ENCODE data around the gene THBD. TPM values are rescaled to one million over a fixed set of nuclear protein-coding genes. Genes with fewer than 3 reads are reported as not detected.
"Not testable (repeated sequence)": the region's sequence is repeated elsewhere in the genome, so short reads cannot be mapped to it uniquely, and the experiment has no call there.

THBD gene
- polyA plus RNA-seq, 3 donors, result 7.4 to 194 (median 30.2) TPM

- intact Hi-C loops (cut with micrococcal nuclease), result loop anchor here (10.0 kb wide), 2 partner anchors 104 to 316 kb away; no protein-coding TSS in a partner anchor
- 100% methylated on average over 1 of the region's 3 CpGs for WGBS (ENCODE audit: insufficient coverage)
Measured at GRCh38 chr20:23028392-23028791, 21.1 kb downstream of the THBD start.

GRCh38 chr20:23027721-23028120 lies 21.8 kb downstream of the THBD start:
- H3K4me1 Mint-ChIP-seq, result peaks cover 61% of the 10 kb centered on the region
- H3K79me2 ChIP-seq (ENCODE audit: insufficient read depth, low read length), result no peaks in the 10 kb centered on the region
- H3K36me3 Mint-ChIP-seq, result peaks cover 4 to 5% of the 10 kb centered on the region in 2 donors
- peaks cover 42 to 56% of the 10 kb centered on the region in 2 donors for H3K4me1 ChIP-seq (ENCODE audit: control insufficient read depth in 1 of 2, insufficient read depth in 2 of 2, low read length in 2 of 2)
- peak overlapping the region; percentile 75 to 85 (median 83) for H3K27ac Mint-ChIP-seq
- H3K4me3 Mint-ChIP-seq, result no peak overlapping the region
- H3K27ac ChIP-seq (ENCODE audit: low read depth in 1 of 2, low read length in 2 of 2), result peak overlapping the region; percentile 55 to 67
- 15% methylated on average over 1 of the region's 1 CpG for WGBS (ENCODE audit: insufficient coverage)
- no peak overlapping the region for H3K9ac ChIP-seq (ENCODE audit: insufficient read depth, low read length, poor library complexity, severe bottlenecking)
- intact Hi-C loops (cut with micrococcal nuclease), result loop anchor here (10.0 kb wide), 2 partner anchors 103 to 317 kb away; no protein-coding TSS in a partner anchor
- H3K27me3 Mint-ChIP-seq (ENCODE audit: low read depth in 3 of 3), result peaks cover 0 to 5% (median 1%) of the 10 kb centered on the region in 3 donors
- peaks cover 0 to 2% of the 10 kb centered on the region in 2 donors for H3K9me3 ChIP-seq (replicated peaks in 1 of 2; ENCODE audit: control insufficient read depth in 1 of 2, insufficient read depth in 1 of 2, low read length in 2 of 2)
- no peaks in the 10 kb centered on the region for H4K20me1 ChIP-seq (ENCODE audit: insufficient read depth, low read length)
- H2AFZ ChIP-seq (ENCODE audit: insufficient read depth, low read depth, low read length, poor library complexity, severe bottlenecking), result no peak overlapping the region
- H3K27me3 ChIP-seq (ENCODE audit: control insufficient read depth in 2 of 2, insufficient read depth in 2 of 2, low read length in 2 of 2), result no peaks in the 10 kb centered on the region
- peak; percentile 44 to 85 (median 67) for DNase-seq
- H3K36me3 ChIP-seq (replicated peaks in 1 of 2; ENCODE audit: control insufficient read depth in 1 of 2, insufficient read depth in 2 of 2, low read length in 2 of 2), result no peaks in the 10 kb centered on the region
- H3K9me3 Mint-ChIP-seq, result peaks cover 0 to 7% (median 3%) of the 10 kb centered on the region in 7 donors
- no peak for TF ChIP-seq CTCF (IDR thresholded peaks at IDR 0.05)
- peak overlapping the region; percentile 43 for H3K4me2 ChIP-seq (replicated peaks; ENCODE audit: extremely low read depth, low read length, poor library complexity, severe bottlenecking)
- H3K4me3 ChIP-seq (replicated peaks in 1 of 3; ENCODE audit: low read depth in 2 of 3, low read length in 3 of 3), result peak overlapping the region in 1 of 3 experiments; percentile 37

More at GRCh38 chr20:23028392-23028791, 21.1 kb downstream of the THBD start:
- Histone ChIP-seq H3K79me2 (ENCODE audit: insufficient read depth, low read length) (no peaks in the 10 kb centered on the region), H3K4me3 (replicated peaks in 1 of 3; ENCODE audit: low read depth in 2 of 3, low read length in 3 of 3) (peak overlapping the region in 1 of 3 experiments; percentile 16), H3K9me3 (replicated peaks in 1 of 2; ENCODE audit: control insufficient read depth in 1 of 2, insufficient read depth in 1 of 2, low read length in 2 of 2) (peaks cover 0 to 2% of the 10 kb centered on the region in 2 donors), H3K4me1 (ENCODE audit: control insufficient read depth in 1 of 2, insufficient read depth in 2 of 2, low read length in 2 of 2) (peaks cover 42 to 62% of the 10 kb centered on the region in 2 donors), H4K20me1 (ENCODE audit: insufficient read depth, low read length) (no peaks in the 10 kb centered on the region), H3K36me3 (replicated peaks in 1 of 2; ENCODE audit: control insufficient read depth in 1 of 2, insufficient read depth in 2 of 2, low read length in 2 of 2) (no peaks in the 10 kb centered on the region), H3K4me2 (replicated peaks; ENCODE audit: extremely low read depth, low read length, poor library complexity, severe bottlenecking) (peak overlapping the region; percentile 43), H2AFZ (ENCODE audit: insufficient read depth, low read depth, low read length, poor library complexity, severe bottlenecking) (no peak overlapping the region), H3K9ac (ENCODE audit: insufficient read depth, low read length, poor library complexity, severe bottlenecking) (no peak overlapping the region), H3K27ac (ENCODE audit: low read depth in 1 of 2, low read length in 2 of 2) (peak overlapping the region; percentile 34 to 67), H3K27me3 (ENCODE audit: control insufficient read depth in 2 of 2, insufficient read depth in 2 of 2, low read length in 2 of 2) (no peaks in the 10 kb centered on the region)
- Mint-ChIP-seq H3K27ac (peak overlapping the region in 3 of 7 donors; percentile 81 to 85 (median 83)), H3K9me3 (peaks cover 0 to 7% (median 3%) of the 10 kb centered on the region in 7 donors), H3K36me3 (peaks cover 4 to 5% of the 10 kb centered on the region in 2 donors), H3K4me1 (peaks cover 68% of the 10 kb centered on the region), H3K27me3 (ENCODE audit: low read depth in 3 of 3) (peaks cover 2 to 5% (median 4%) of the 10 kb centered on the region in 3 donors), H3K4me3 (no peak overlapping the region)
- no peak for TF ChIP-seq CTCF (IDR thresholded peaks at IDR 0.05)
- no peak for DNase-seq

GRCh38 chr20:23025503-23025902 lies 24.0 kb downstream of the THBD start:
- peak; percentile 94 to 98 (median 97) for DNase-seq
- not testable (repeated sequence) for H3K9ac ChIP-seq (ENCODE audit: insufficient read depth, low read length, poor library complexity, severe bottlenecking); H3K36me3 ChIP-seq (replicated peaks in 1 of 2; ENCODE audit: control insufficient read depth in 1 of 2, insufficient read depth in 2 of 2, low read length in 2 of 2); H3K36me3 Mint-ChIP-seq; H3K9me3 Mint-ChIP-seq; H3K4me3 Mint-ChIP-seq; H3K4me3 ChIP-seq (replicated peaks in 1 of 3; ENCODE audit: low read depth in 2 of 3, low read length in 3 of 3); H3K79me2 ChIP-seq (ENCODE audit: insufficient read depth, low read length); H3K4me2 ChIP-seq (replicated peaks; ENCODE audit: extremely low read depth, low read length, poor library complexity, severe bottlenecking); H3K27me3 Mint-ChIP-seq (ENCODE audit: low read depth in 3 of 3); H3K27me3 ChIP-seq (ENCODE audit: control insufficient read depth in 2 of 2, insufficient read depth in 2 of 2, low read length in 2 of 2); H4K20me1 ChIP-seq (ENCODE audit: insufficient read depth, low read length); H3K9me3 ChIP-seq (replicated peaks in 1 of 2; ENCODE audit: control insufficient read depth in 1 of 2, insufficient read depth in 1 of 2, low read length in 2 of 2)
- peak overlapping the region; percentile 82 to 94 (median 88) for H3K27ac Mint-ChIP-seq
- Histone ChIP-seq H3K27ac (ENCODE audit: low read depth in 1 of 2, low read length in 2 of 2) (peak overlapping the region; percentile 1 to 78), H3K4me1 (ENCODE audit: control insufficient read depth in 1 of 2, insufficient read depth in 2 of 2, low read length in 2 of 2) (peaks cover 42 to 52% of the 10 kb centered on the region in 2 donors), H2AFZ (ENCODE audit: insufficient read depth, low read depth, low read length, poor library complexity, severe bottlenecking) (peak overlapping the region; percentile 40)
- H3K4me1 Mint-ChIP-seq, result peaks cover 64% of the 10 kb centered on the region
- 75% methylated on average over 11 of the region's 14 CpGs for WGBS (ENCODE audit: insufficient coverage)
- intact Hi-C loops (cut with micrococcal nuclease), result loop anchor here (10.0 kb wide), 2 partner anchors 101 to 319 kb away; no protein-coding TSS in a partner anchor

Data from CD14-positive monocyte (primary cell).